HFFc6 (cell line): ENCODE data around the gene KRT81. TPM values are rescaled to one million over a fixed set of nuclear protein-coding genes. Genes with fewer than 3 reads are reported as not detected.

Experiments used
- DNase-seq: peaks from one replicate; pipeline ENCODE4 v3.0.0-alpha.2; 2018
- H3K27ac Mint-ChIP-seq: 2 replicates; pipeline ENCODE4 v1.8.0; 2020; ENCODE audit warnings: mild to moderate bottlenecking, mixed read lengths
- H3K27me3 Mint-ChIP-seq: 2 replicates; pipeline ENCODE4 v1.8.0; 2021; ENCODE audit warnings: mild to moderate bottlenecking, moderate library complexity, mixed read lengths; ENCODE audit not compliant: insufficient read depth
- H3K36me3 Mint-ChIP-seq: 2 replicates; pipeline ENCODE4 v1.8.0; 2021; ENCODE audit warnings: low read depth, mixed read lengths
- H3K4me1 Mint-ChIP-seq: 2 replicates; pipeline ENCODE4 v1.8.0; 2020; ENCODE audit warnings: low read depth, mixed read lengths
- H3K4me3 Mint-ChIP-seq: 2 replicates; pipeline ENCODE4 v1.8.0; 2020; ENCODE audit warnings: mild to moderate bottlenecking, moderate library complexity, mixed read lengths
- H3K9me3 Mint-ChIP-seq: 2 replicates; pipeline ENCODE4 v1.8.0; 2020; ENCODE audit warnings: mild to moderate bottlenecking, mixed read lengths
- CTCF ChIP-seq: fragments of 200-600 bp; sonication (generic); IDR thresholded peaks from 2 replicates; pipeline ENCODE4 v1.5.0; 2021; ENCODE audit warnings: antibody characterized with exemption, mild to moderate bottlenecking
- total RNA-seq, 6 experiments: library from RNA; stranded (reverse); fragmentation: NEBNext Ultra II Directional; extraction: Animal tissue kit (Norgen Biotek cat#: 25700); gene quantifications; 2 replicates in 1 of 6; 3 replicates in 5 of 6; pipeline ENCODE4 v1.2.3, GENCODE V29; 2021

Gene KRT81
- total RNA-seq, 6 experiments from 2014 or later: 0.34 to 0.84 (median 0.70) TPM

- no peak for DNase-seq
- Mint-ChIP-seq H3K4me3 (no peak overlapping the region; the same call in 1 of the 2 replicates), H3K36me3 (no peaks in the 10 kb centered on the region; the same call in 1 of the 2 replicates), H3K4me1 (peaks cover 70% of the 10 kb centered on the region), H3K27me3 (peaks cover 6% of the 10 kb centered on the region), H3K9me3 (no peaks in the 10 kb centered on the region), H3K27ac (peak overlapping the region; percentile 52; the same call in 1 of the 2 replicates)
- no peak for TF ChIP-seq CTCF
Observed at GRCh38 chr12:52246720-52247621, 44.4 kb downstream of the KRT81 start.

- Mint-ChIP-seq H3K27me3 (peaks cover 6% of the 10 kb centered on the region), H3K9me3 (no peaks in the 10 kb centered on the region), H3K4me1 (peaks cover 70% of the 10 kb centered on the region), H3K27ac (peak overlapping the region; percentile 32), H3K36me3 (no peaks in the 10 kb centered on the region; the same call in 1 of the 2 replicates), H3K4me3 (no peak overlapping the region; the same call in 1 of the 2 replicates)
- TF ChIP-seq CTCF: no peak
- DNase-seq: no peak
Observed at GRCh38 chr12:52245962-52246569, 45.3 kb downstream of the KRT81 start.

- DNase-seq: no peak
- H3K4me3 Mint-ChIP-seq: no peak overlapping the region
- H3K9me3 Mint-ChIP-seq: no peaks in the 10 kb centered on the region
- no peak for TF ChIP-seq CTCF
- no peaks in the 10 kb centered on the region; the same call in 1 of the 2 replicates for H3K36me3 Mint-ChIP-seq
- H3K27me3 Mint-ChIP-seq: peaks cover 6% of the 10 kb centered on the region
- peaks cover 70% of the 10 kb centered on the region for H3K4me1 Mint-ChIP-seq
- H3K27ac Mint-ChIP-seq: no peak overlapping the region
Observed at GRCh38 chr12:52245259-52245961, 45.9 kb downstream of the KRT81 start.

- Mint-ChIP-seq H3K9me3 (no peaks in the 10 kb centered on the region), H3K36me3 (no peaks in the 10 kb centered on the region; the same call in 1 of the 2 replicates), H3K27me3 (peaks cover 6% of the 10 kb centered on the region), H3K27ac (peak overlapping the region; percentile 98), H3K4me3 (peak overlapping the region; percentile 74), H3K4me1 (peaks cover 72% of the 10 kb centered on the region)
- no peak for DNase-seq
- TF ChIP-seq CTCF: no peak
Observed at GRCh38 chr12:52244615-52244994, 46.7 kb downstream of the KRT81 start.

GRCh38 chr12:52243856-52244614, 47.3 kb downstream of the KRT81 start:
- Mint-ChIP-seq H3K27ac (peak overlapping the region; percentile 98), H3K36me3 (no peaks in the 10 kb centered on the region; the same call in 1 of the 2 replicates), H3K9me3 (no peaks in the 10 kb centered on the region), H3K4me3 (peak overlapping the region; percentile 74), H3K4me1 (peaks cover 72% of the 10 kb centered on the region), H3K27me3 (peaks cover 6% of the 10 kb centered on the region)
- TF ChIP-seq CTCF: peak; percentile 18; the same call in 1 of the 2 replicates
- peak; percentile 86 for DNase-seq
